NT2/D1 (cell line): Measurements from ENCODE around the gene NXPH1.

Experiments used
- SUZ12 ChIP-seq: IDR thresholded peaks from 2 replicates; pipeline ENCODE4 v1.6.1; 2011; ENCODE audit not compliant: insufficient read length, insufficient read depth; ENCODE audit errors: extremely low read depth
- YY1 ChIP-seq: IDR thresholded peaks from 2 replicates; pipeline ENCODE4 v1.6.1; 2011; ENCODE audit not compliant: insufficient read length, insufficient read depth
- ZNF274 ChIP-seq: IDR thresholded peaks from 2 replicates; pipeline ENCODE4 v1.6.1; 2011; ENCODE audit warnings: mild to moderate bottlenecking, low read depth, low read length

DNA sequence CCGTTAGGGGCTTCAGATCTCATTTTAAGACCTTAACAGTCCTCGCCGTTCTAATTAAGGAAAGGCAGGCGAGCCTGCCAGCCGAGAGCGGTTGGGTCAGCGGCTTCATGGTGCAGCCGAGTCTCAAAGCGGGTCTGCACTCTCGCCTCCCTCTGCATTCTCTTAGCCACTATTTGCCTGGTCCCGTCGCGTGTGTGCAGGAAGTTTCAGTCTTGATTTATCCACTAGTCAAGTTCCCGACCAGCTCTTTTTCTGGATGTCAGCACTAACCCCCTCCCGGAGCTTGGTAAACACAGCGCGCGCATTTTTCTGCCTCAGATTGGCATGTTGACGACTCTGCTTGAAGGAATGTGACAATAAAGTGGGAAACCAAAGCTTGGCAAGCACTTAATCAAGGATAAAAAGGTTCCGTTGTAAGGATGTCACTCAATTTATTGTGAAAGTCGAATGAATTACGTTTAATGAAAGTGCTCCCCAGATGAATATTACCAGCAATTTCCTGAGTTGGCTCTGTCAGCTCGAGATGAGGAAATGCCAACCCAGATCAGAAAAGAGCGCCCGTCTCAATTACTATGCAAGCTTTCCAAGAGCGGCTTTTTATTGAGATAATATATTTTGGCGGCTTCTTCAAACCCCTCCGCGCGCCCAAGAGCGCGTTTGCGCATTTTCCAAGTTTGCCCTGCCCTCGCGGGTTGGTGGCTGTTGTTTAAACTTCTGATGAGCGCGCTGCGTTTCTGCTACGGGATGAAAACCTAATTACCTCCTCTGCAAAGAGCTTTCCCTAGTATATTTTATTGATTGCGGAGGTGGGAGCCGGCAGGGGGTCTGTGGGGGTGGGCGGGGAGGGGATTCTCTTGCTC lies 7.9 kb downstream of the NXPH1 start:
- TF ChIP-seq SUZ12 (no peak), YY1 (no peak), ZNF274 (no peak)
